ENCODE results near the gene TLE2. TPM values are rescaled to one million over a fixed set of nuclear protein-coding genes. Genes with fewer than 3 reads are reported as not detected.

TLE2 gene
- total RNA-seq, 1 donor from 2014 or later: 101 TPM

GRCh38 chr19:3008994-3009393 lies 20.1 kb downstream of the TLE2 start:
- no peak for TF ChIP-seq CTCF (IDR thresholded peaks at IDR 0.05; ENCODE audit: unreplicated experiment)
- no peak overlapping the region for H3K4me3 Mint-ChIP-seq
- no peak overlapping the region for H3K27ac Mint-ChIP-seq
- peaks cover 33% of the 10 kb centered on the region for H3K36me3 Mint-ChIP-seq
- H3K9me3 Mint-ChIP-seq: no peaks in the 10 kb centered on the region
- no peaks in the 10 kb centered on the region for H3K27me3 Mint-ChIP-seq (ENCODE audit: low read depth)
- DNase-seq (ENCODE audit: low spot score in 2 of 2, unreplicated experiment in 2 of 2): no peak
- no peaks in the 10 kb centered on the region for H3K4me1 Mint-ChIP-seq

- Mint-ChIP-seq H3K4me1 (peaks cover under 1% of the 10 kb centered on the region), H3K36me3 (peaks cover 26% of the 10 kb centered on the region)
Measured at GRCh38 chr19:3007975-3008374, 21.1 kb downstream of the TLE2 start.

GRCh38 chr19:3006075-3006767 lies 22.9 kb downstream of the TLE2 start:
- TF ChIP-seq CTCF (IDR thresholded peaks at IDR 0.05; ENCODE audit: unreplicated experiment): no peak
- DNase-seq (ENCODE audit: low spot score in 2 of 2, unreplicated experiment in 2 of 2): no peak
- H3K4me1 Mint-ChIP-seq: peaks cover 2% of the 10 kb centered on the region
- H3K27me3 Mint-ChIP-seq (ENCODE audit: low read depth): no peaks in the 10 kb centered on the region
- no peak overlapping the region for H3K4me3 Mint-ChIP-seq
- no peak overlapping the region for H3K27ac Mint-ChIP-seq
- H3K36me3 Mint-ChIP-seq: peaks cover 26% of the 10 kb centered on the region
- no peaks in the 10 kb centered on the region for H3K9me3 Mint-ChIP-seq

More at GRCh38 chr19:3007975-3008374, 21.1 kb downstream of the TLE2 start:
- no peak for TF ChIP-seq CTCF (IDR thresholded peaks at IDR 0.05; ENCODE audit: unreplicated experiment)
- Mint-ChIP-seq H3K27ac (no peak overlapping the region), H3K9me3 (no peaks in the 10 kb centered on the region), H3K27me3 (ENCODE audit: low read depth) (no peaks in the 10 kb centered on the region), H3K4me3 (no peak overlapping the region)
- DNase-seq (ENCODE audit: low spot score in 2 of 2, unreplicated experiment in 2 of 2): no peak

- Mint-ChIP-seq H3K4me3 (no peak overlapping the region), H3K9me3 (no peaks in the 10 kb centered on the region), H3K27ac (no peak overlapping the region), H3K36me3 (peaks cover 23% of the 10 kb centered on the region), H3K4me1 (peaks cover 2% of the 10 kb centered on the region), H3K27me3 (ENCODE audit: low read depth) (no peaks in the 10 kb centered on the region)
- TF ChIP-seq CTCF (IDR thresholded peaks at IDR 0.05; ENCODE audit: unreplicated experiment): no peak
- DNase-seq (ENCODE audit: low spot score in 2 of 2, unreplicated experiment in 2 of 2): no peak
Measured at GRCh38 chr19:3005345-3005744, 23.7 kb downstream of the TLE2 start.

DNA sequence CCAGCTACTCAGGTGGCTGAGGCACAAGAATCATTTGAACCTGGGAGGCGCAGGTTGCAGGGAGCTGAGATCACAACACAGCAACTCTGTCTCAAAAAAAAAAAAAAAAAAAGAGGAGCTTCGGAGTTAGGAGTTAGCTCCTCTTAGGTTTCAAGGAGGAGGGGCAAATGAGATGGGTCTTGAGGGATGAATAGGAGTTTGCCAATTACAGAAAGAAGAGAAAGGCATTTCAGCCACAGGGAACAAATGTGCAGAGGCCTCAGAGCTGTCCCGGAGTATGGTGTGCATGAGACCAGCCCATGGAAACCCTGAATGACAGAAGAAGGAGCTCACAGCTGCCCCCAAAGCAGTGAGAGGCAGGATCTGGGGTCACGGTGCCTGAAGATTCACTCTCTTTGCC lies 24.6 kb downstream of the TLE2 start:
- TF ChIP-seq CTCF (IDR thresholded peaks at IDR 0.05; ENCODE audit: unreplicated experiment): no peak
- no peak overlapping the region for H3K4me3 Mint-ChIP-seq
- H3K4me1 Mint-ChIP-seq: peaks cover 2% of the 10 kb centered on the region
- no peaks in the 10 kb centered on the region for H3K27me3 Mint-ChIP-seq (ENCODE audit: low read depth)
- H3K36me3 Mint-ChIP-seq: peaks cover 20% of the 10 kb centered on the region
- H3K9me3 Mint-ChIP-seq: no peaks in the 10 kb centered on the region
- no peak for DNase-seq (ENCODE audit: low spot score in 2 of 2, unreplicated experiment in 2 of 2)
- H3K27ac Mint-ChIP-seq: no peak overlapping the region
